Activated T-cell treated with anti-CD3 and anti-CD28 coated beads for 24 hours (primary cell): ENCODE measurements around the gene ALDH7A1.
"Not testable (repeated sequence)": the region's sequence is repeated elsewhere in the genome, so short reads cannot be mapped to it uniquely, and the experiment has no call there.

Source experiments
- DNase-seq: peaks from one replicate; pipeline ENCODE4 v3.0.0-alpha.2; 2020; ENCODE audit warnings: low read depth

The ALDH7A1 gene

GRCh38 chr5:126594748-126595485 lies at the start of gene ALDH7A1:
Gene ALDH7A1 (minus strand): TSS chr5:126595219. CDS start chr5:126595198, 21 bp downstream.
- peak; percentile 21 for DNase-seq

- DNase-seq = no peak
These were observed 46.4 kb upstream of the ALDH7A1 start for GRCh38 chr5:126641387-126641786.

- DNase-seq = no peak
These were observed 45.8 kb upstream of the ALDH7A1 start for GRCh38 chr5:126640866-126641265.

GRCh38 chr5:126636956-126637355 lies 41.9 kb upstream of the ALDH7A1 start:
- DNase-seq = no peak

- no peak for DNase-seq
These were observed 40.6 kb upstream of the ALDH7A1 start for GRCh38 chr5:126635585-126635984.

GRCh38 chr5:126633552-126633951 lies 38.5 kb upstream of the ALDH7A1 start:
- DNase-seq = no peak

GRCh38 chr5:126631920-126632319 lies 36.9 kb upstream of the ALDH7A1 start:
- no peak for DNase-seq

- no peak for DNase-seq
These were observed 33.1 kb upstream of the ALDH7A1 start for GRCh38 chr5:126628102-126628501.

GRCh38 chr5:126624534-126624933 lies 29.5 kb upstream of the ALDH7A1 start:
- DNase-seq = no peak

- no peak for DNase-seq
These were observed 24.8 kb upstream of the ALDH7A1 start for GRCh38 chr5:126619781-126620180.

GRCh38 chr5:126617603-126618002 lies 22.6 kb upstream of the ALDH7A1 start:
- DNase-seq = not testable (repeated sequence)

- DNase-seq = no peak
These were observed 20.3 kb upstream of the ALDH7A1 start for GRCh38 chr5:126615286-126615685.

- no peak for DNase-seq
These were observed 19.0 kb upstream of the ALDH7A1 start for GRCh38 chr5:126613941-126614592.

- no peak for DNase-seq
These were observed 15.6 kb upstream of the ALDH7A1 start for GRCh38 chr5:126610616-126611015.

- no peak for DNase-seq
These were observed 15.1 kb upstream of the ALDH7A1 start for GRCh38 chr5:126610160-126610559.

- DNase-seq = no peak
These were observed 10.5 kb upstream of the ALDH7A1 start for GRCh38 chr5:126605525-126605924.

GRCh38 chr5:126603402-126603991 lies 8.5 kb upstream of the ALDH7A1 start:
- DNase-seq = no peak

- DNase-seq = peak; percentile 66
These were observed 5.9 kb upstream of the ALDH7A1 start, which contains the start of gene PHAX for GRCh38 chr5:126600631-126601511. Gene PHAX (plus strand): TSS chr5:126600947. CDS start chr5:126600963, 16 bp downstream.

- DNase-seq = not testable (repeated sequence)
These were observed 5.1 kb upstream of the ALDH7A1 start for GRCh38 chr5:126599971-126600630.

- no peak for DNase-seq
These were observed 4.5 kb upstream of the ALDH7A1 start for GRCh38 chr5:126599499-126599898.

- DNase-seq = no peak
These were observed 2.1 kb upstream of the ALDH7A1 start for GRCh38 chr5:126597156-126597555.
